Trophoblast cell (in vitro differentiated cells and primary cell): ENCODE measurements around the gene SARS1.

Experiments
- DNase-seq, 2 donors: peaks; one replicate each; pipeline ENCODE4 v3.0.0-alpha.2; 2016
- H2AFZ ChIP-seq: 2 replicates; pipeline ENCODE4 v1.6.1; 2013; ENCODE audit warnings: low read length, moderate library complexity, mild to moderate bottlenecking; ENCODE audit not compliant: insufficient read depth, poor library complexity
- H2AK5ac ChIP-seq: 2 replicates; pipeline ENCODE4 v1.6.1; 2013; ENCODE audit warnings: mild to moderate bottlenecking, low read length
- H2BK120ac ChIP-seq: 2 replicates; pipeline ENCODE4 v1.6.1; 2013; ENCODE audit warnings: low read length, mild to moderate bottlenecking, moderate library complexity; ENCODE audit not compliant: insufficient read depth, poor library complexity
- H2BK12ac ChIP-seq: 2 replicates; pipeline ENCODE4 v1.6.1; 2013; ENCODE audit warnings: mild to moderate bottlenecking, low read length, moderate library complexity
- H2BK5ac ChIP-seq: 2 replicates; pipeline ENCODE4 v1.6.1; 2013; ENCODE audit warnings: low read length, low read depth, moderate library complexity, mild to moderate bottlenecking; ENCODE audit not compliant: poor library complexity
- H3K14ac ChIP-seq: 2 replicates; pipeline ENCODE4 v1.6.1; 2013; ENCODE audit warnings: mild to moderate bottlenecking, low read length
- H3K18ac ChIP-seq: 2 replicates; pipeline ENCODE4 v1.6.1; 2013; ENCODE audit warnings: mild to moderate bottlenecking, low read length
- H3K23ac ChIP-seq: 2 replicates; pipeline ENCODE4 v1.6.1; 2013; ENCODE audit warnings: low read length
- H3K27ac ChIP-seq: 2 replicates; pipeline ENCODE4 v1.5.1; 2013; ENCODE audit warnings: low read depth, mild to moderate bottlenecking, inconsistent platforms, low read length, moderate library complexity
- H3K27me3 ChIP-seq: 2 replicates; pipeline ENCODE4 v1.6.1; 2013; ENCODE audit warnings: inconsistent platforms, mild to moderate bottlenecking, low read length, moderate library complexity; ENCODE audit not compliant: insufficient read depth
- H3K36me3 ChIP-seq, 2 experiments: 1 replicate in 1 of 2; 2 replicates in 1 of 2; pipeline ENCODE4 v1.6.1; 2013; ENCODE audit warnings: low read length in 2 of 2, mild to moderate bottlenecking in 2 of 2, moderate library complexity in 1 of 2; ENCODE audit not compliant: insufficient read depth in 2 of 2, control insufficient read depth in 1 of 2
- H3K4ac ChIP-seq: 2 replicates; pipeline ENCODE4 v1.6.1; 2013; ENCODE audit warnings: low read depth, mild to moderate bottlenecking, low read length, moderate library complexity
- H3K4me1 ChIP-seq, 2 experiments: 1 replicate in 1 of 2; 2 replicates in 1 of 2; pipeline ENCODE4 v1.6.1; 2013; ENCODE audit warnings: low read length in 2 of 2, mild to moderate bottlenecking in 2 of 2, moderate library complexity in 1 of 2; ENCODE audit not compliant: insufficient read depth in 2 of 2, control insufficient read depth in 1 of 2
- H3K4me2 ChIP-seq: 2 replicates; pipeline ENCODE4 v1.6.1; 2013; ENCODE audit warnings: inconsistent platforms, mild to moderate bottlenecking, low read length, moderate library complexity
- H3K4me3 ChIP-seq: 2 replicates; pipeline ENCODE4 v1.5.1; 2013; ENCODE audit warnings: mild to moderate bottlenecking, low read depth, low read length, inconsistent platforms
- H3K79me1 ChIP-seq: one replicate; pipeline ENCODE4 v1.6.1; 2013; ENCODE audit warnings: low read length
- H3K79me2 ChIP-seq: 2 replicates; pipeline ENCODE4 v1.6.1; 2013; ENCODE audit warnings: low read length, mild to moderate bottlenecking; ENCODE audit not compliant: control insufficient read depth, insufficient read depth, poor library complexity
- H3K9ac ChIP-seq: 2 replicates; pipeline ENCODE4 v1.6.1; 2013; ENCODE audit warnings: mild to moderate bottlenecking, low read length
- H3K9me3 ChIP-seq: 2 replicates; pipeline ENCODE4 v1.6.1; 2013; ENCODE audit warnings: low read depth, mild to moderate bottlenecking, control low read depth, inconsistent platforms, low read length; ENCODE audit not compliant: insufficient read depth
- H4K12ac ChIP-seq: 2 replicates; pipeline ENCODE4 v1.6.1; 2013; ENCODE audit warnings: low read depth, mild to moderate bottlenecking, low read length, moderate library complexity
- H4K8ac ChIP-seq: 2 replicates; pipeline ENCODE4 v1.6.1; 2013; ENCODE audit warnings: low read depth, mild to moderate bottlenecking, low read length, moderate library complexity
- H4K91ac ChIP-seq: one replicate; pipeline ENCODE4 v1.6.1; 2013; ENCODE audit warnings: low read depth, mild to moderate bottlenecking, low read length, moderate library complexity
- WGBS: extraction: QIAGEN DNeasy Blood & Tissue Kit; methylation state at CpG from one replicate; pipeline ENCODE4 v1.1.7; 2013; ENCODE audit warnings: missing lambda C conversion rate; ENCODE audit not compliant: insufficient read length, insufficient coverage; ENCODE audit errors: extremely low coverage; 5-methylcytosine and 5-hydroxymethylcytosine counted together

SARS1 gene

GRCh38 chr1:109259674-109260557, 46.2 kb downstream of the SARS1 start:
- H4K12ac ChIP-seq: no peak overlapping the region
- H3K18ac ChIP-seq: no peak overlapping the region
- peaks cover 6% of the 10 kb centered on the region for H3K79me2 ChIP-seq
- H3K27me3 ChIP-seq: no peaks in the 10 kb centered on the region
- no peak overlapping the region for H2AFZ ChIP-seq
- H3K4me1 ChIP-seq: peaks cover 19 to 24% of the 10 kb centered on the region in 2 experiments
- no peak for DNase-seq
- H2BK120ac ChIP-seq: no peak overlapping the region
- H3K27ac ChIP-seq: no peak overlapping the region
- peak overlapping the region; percentile 7 for H3K14ac ChIP-seq
- H3K23ac ChIP-seq: no peak overlapping the region
- no peak overlapping the region for H2BK5ac ChIP-seq
- WGBS: no CpG with 5 or more reads among the region's 7 CpGs
- no peak overlapping the region for H2AK5ac ChIP-seq
- H4K91ac ChIP-seq: peak overlapping the region; percentile 36
- no peaks in the 10 kb centered on the region for H3K9me3 ChIP-seq
- no peak overlapping the region for H3K4ac ChIP-seq
- no peak overlapping the region for H3K4me2 ChIP-seq
- no peak overlapping the region for H3K4me3 ChIP-seq
- H4K8ac ChIP-seq: peak overlapping the region; percentile 52
- peaks cover 43 to 46% of the 10 kb centered on the region in 2 experiments for H3K36me3 ChIP-seq
- peaks cover 6% of the 10 kb centered on the region for H3K79me1 ChIP-seq
- peak overlapping the region; percentile 34 for H2BK12ac ChIP-seq
- no peak overlapping the region for H3K9ac ChIP-seq

- no peak for DNase-seq
- H3K14ac ChIP-seq: no peak overlapping the region
- no peak overlapping the region for H2BK120ac ChIP-seq
- no peaks in the 10 kb centered on the region for H3K79me2 ChIP-seq
- H3K4me3 ChIP-seq: no peak overlapping the region
- no peak overlapping the region for H3K4me2 ChIP-seq
- H3K9ac ChIP-seq: no peak overlapping the region
- H3K9me3 ChIP-seq: no peaks in the 10 kb centered on the region
- no peak overlapping the region for H3K27ac ChIP-seq
- H4K91ac ChIP-seq: no peak overlapping the region
- H3K4me1 ChIP-seq: peaks cover 10 to 16% of the 10 kb centered on the region in 2 experiments
- H2AFZ ChIP-seq: no peak overlapping the region
- no peak overlapping the region for H4K12ac ChIP-seq
- no peak overlapping the region for H2BK5ac ChIP-seq
- H4K8ac ChIP-seq: no peak overlapping the region
- H3K18ac ChIP-seq: no peak overlapping the region
- peaks cover 54 to 56% of the 10 kb centered on the region in 2 experiments for H3K36me3 ChIP-seq
- H3K4ac ChIP-seq: no peak overlapping the region
- WGBS: no CpG with 5 or more reads among the region's 16 CpGs
- H3K23ac ChIP-seq: no peak overlapping the region
- no peak overlapping the region for H2AK5ac ChIP-seq
- H3K27me3 ChIP-seq: no peaks in the 10 kb centered on the region
- H3K79me1 ChIP-seq: no peaks in the 10 kb centered on the region
- no peak overlapping the region for H2BK12ac ChIP-seq
These were observed 47.3 kb downstream of the SARS1 start for GRCh38 chr1:109261006-109261405.

GRCh38 chr1:109261578-109261977, 47.9 kb downstream of the SARS1 start:
- no peak overlapping the region for H2BK120ac ChIP-seq
- no peaks in the 10 kb centered on the region for H3K27me3 ChIP-seq
- no peak overlapping the region for H4K91ac ChIP-seq
- no peaks in the 10 kb centered on the region for H3K79me1 ChIP-seq
- H3K4me3 ChIP-seq: no peak overlapping the region
- H3K27ac ChIP-seq: no peak overlapping the region
- no CpG with 5 or more reads among the region's 6 CpGs for WGBS
- no peak overlapping the region for H3K18ac ChIP-seq
- no peak overlapping the region for H3K23ac ChIP-seq
- peaks cover 56 to 58% of the 10 kb centered on the region in 2 experiments for H3K36me3 ChIP-seq
- H3K9ac ChIP-seq: no peak overlapping the region
- H2AFZ ChIP-seq: no peak overlapping the region
- no peak overlapping the region for H4K8ac ChIP-seq
- no peak overlapping the region for H3K4ac ChIP-seq
- H2AK5ac ChIP-seq: no peak overlapping the region
- H3K4me2 ChIP-seq: no peak overlapping the region
- no peak for DNase-seq
- H2BK12ac ChIP-seq: no peak overlapping the region
- peaks cover 10 to 16% of the 10 kb centered on the region in 2 experiments for H3K4me1 ChIP-seq
- no peak overlapping the region for H4K12ac ChIP-seq
- H3K79me2 ChIP-seq: no peaks in the 10 kb centered on the region
- no peaks in the 10 kb centered on the region for H3K9me3 ChIP-seq
- no peak overlapping the region for H2BK5ac ChIP-seq
- no peak overlapping the region for H3K14ac ChIP-seq

GRCh38 chr1:109262231-109263055, 48.7 kb downstream of the SARS1 start:
- no peak overlapping the region for H2BK120ac ChIP-seq
- no peak for DNase-seq
- H2BK12ac ChIP-seq: peak overlapping the region; percentile 7
- no peak overlapping the region for H4K12ac ChIP-seq
- no peak overlapping the region for H3K9ac ChIP-seq
- H2BK5ac ChIP-seq: no peak overlapping the region
- H2AK5ac ChIP-seq: no peak overlapping the region
- H3K79me1 ChIP-seq: peaks cover 2% of the 10 kb centered on the region
- H3K4ac ChIP-seq: no peak overlapping the region
- no CpG with 5 or more reads among the region's 22 CpGs for WGBS
- H3K23ac ChIP-seq: no peak overlapping the region
- H3K4me1 ChIP-seq: peaks cover 10 to 17% of the 10 kb centered on the region in 2 experiments
- no peak overlapping the region for H3K4me3 ChIP-seq
- H3K36me3 ChIP-seq: peaks cover 59 to 63% of the 10 kb centered on the region in 2 experiments
- no peak overlapping the region for H3K14ac ChIP-seq
- no peak overlapping the region for H4K8ac ChIP-seq
- no peaks in the 10 kb centered on the region for H3K79me2 ChIP-seq
- H4K91ac ChIP-seq: no peak overlapping the region
- no peaks in the 10 kb centered on the region for H3K9me3 ChIP-seq
- no peak overlapping the region for H3K18ac ChIP-seq
- no peaks in the 10 kb centered on the region for H3K27me3 ChIP-seq
- H3K27ac ChIP-seq: no peak overlapping the region
- H3K4me2 ChIP-seq: no peak overlapping the region
- no peak overlapping the region for H2AFZ ChIP-seq
